Caco-2 (cell line): ENCODE measurements around the gene APOL4. TPM values are rescaled to one million over a fixed set of nuclear protein-coding genes. Genes with fewer than 3 reads are reported as not detected.

Source experiments
- BruUV-seq: library from RNA; stranded (reverse); fragments of 400-500 nt; replicated peaks from 2 replicates; lab custom pipeline; 2021; lab: Mats Ljungman, UMichigan
- CTCF ChIA-PET: fragments of 300-600 bp; sonication (Branson Sonifier 250); formaldehyde crosslinking; loops from one replicate; lab custom pipeline; 2022; ENCODE audit warnings: antibody characterized with exemption; lab: Charles Lee
- POLR2A ChIA-PET: fragments of 300-600 bp; sonication (Branson Sonifier 250); formaldehyde crosslinking; loops from one replicate; lab custom pipeline; 2022; ENCODE audit warnings: antibody characterized with exemption; lab: Charles Lee
- DNase-seq, 2 experiments: peaks; one replicate each; pipeline versions ENCODE4 v3.0.0 to v3.0.0-alpha.2; 2020 to 2022
- H3K27me3 ChIP-seq: replicated peaks from 2 replicates; pipeline ENCODE4 v1.6.0; 2011; ENCODE audit warnings: low read length; ENCODE audit not compliant: control insufficient read depth, insufficient read depth
- H3K36me3 ChIP-seq: 2 replicates; pipeline ENCODE4 v1.5.1; 2011; ENCODE audit warnings: low read length; ENCODE audit not compliant: control insufficient read depth, insufficient read depth
- H3K4me1 ChIP-seq: fragments of 250-450 bp; sonication (Bioruptor Pico); 2 replicates; pipeline ENCODE4 v1.5.1; 2020; ENCODE audit warnings: mild to moderate bottlenecking
- H3K4me3 ChIP-seq: 2 replicates; pipeline ENCODE4 v1.5.1; 2011; ENCODE audit warnings: low read depth, mild to moderate bottlenecking, control low read depth, low read length
- H3K9me3 ChIP-seq: fragments of 250-450 bp; sonication (Bioruptor Pico); 2 replicates; pipeline ENCODE4 v1.5.1; 2020; ENCODE audit warnings: mild to moderate bottlenecking, moderate library complexity
- H3K27ac Mint-ChIP-seq: one replicate; pipeline ENCODE4 v1.8.0; 2022; ENCODE audit warnings: mixed read lengths; ENCODE audit not compliant: unreplicated experiment
- H3K27me3 Mint-ChIP-seq: one replicate; pipeline ENCODE4 v1.8.0; 2022; ENCODE audit warnings: mixed read lengths; ENCODE audit not compliant: insufficient read depth, unreplicated experiment
- H3K36me3 Mint-ChIP-seq: one replicate; pipeline ENCODE4 v1.8.0; 2022; ENCODE audit warnings: mild to moderate bottlenecking, mixed read lengths; ENCODE audit not compliant: insufficient read depth, unreplicated experiment
- H3K4me1 Mint-ChIP-seq: one replicate; pipeline ENCODE4 v1.8.0; 2022; ENCODE audit warnings: low read depth, mixed read lengths; ENCODE audit not compliant: unreplicated experiment
- H3K4me3 Mint-ChIP-seq: one replicate; pipeline ENCODE4 v1.8.0; 2022; ENCODE audit warnings: mild to moderate bottlenecking, moderate library complexity, mixed read lengths; ENCODE audit not compliant: unreplicated experiment
- H3K9me3 Mint-ChIP-seq: one replicate; pipeline ENCODE4 v1.8.0; 2022; ENCODE audit warnings: mixed read lengths; ENCODE audit not compliant: unreplicated experiment
- intact Hi-C: fragments of 100-400 bp; cut with micrococcal nuclease; formaldehyde crosslinking; loops from one replicate; pipeline ENCODE4 v1.10.0; 2022; ENCODE audit not compliant: unreplicated experiment
- total RNA-seq: library from RNA; stranded (reverse); gene quantifications from 2 replicates; pipeline ENCODE4 v1.2.3, GENCODE V29; 2022
- TF ChIP-seq, protein P1 (sequence below), 2 experiments: fragments of 200-600 bp in 1 of 2; IDR thresholded peaks; 1 replicate in 1 of 2; 2 replicates in 1 of 2; pipeline versions ENCODE4 v1.5.1 to v1.8.0; 2011 to 2022; ENCODE audit warnings: antibody characterized with exemption in 1 of 2, control low read depth in 1 of 2, inconsistent platforms in 1 of 2, low read depth in 1 of 2, low read length in 1 of 2, mild to moderate bottlenecking in 1 of 2, moderate library complexity in 1 of 2; ENCODE audit not compliant: insufficient read depth in 1 of 2, severe bottlenecking in 1 of 2, unreplicated experiment in 1 of 2

The APOL4 gene
- total RNA-seq, 1 experiment from 2014 or later = not detected

- Mint-ChIP-seq H3K4me3 (no peak overlapping the region), H3K4me1 (peaks cover 5% of the 10 kb centered on the region), H3K27ac (no peak overlapping the region), H3K36me3 (no peaks in the 10 kb centered on the region), H3K27me3 (no peaks in the 10 kb centered on the region), H3K9me3 (no peaks in the 10 kb centered on the region)
- CTCF ChIA-PET = no interaction called here
- no peaks in the 10 kb centered on the region for H3K4me1 ChIP-seq
- H3K9me3 ChIP-seq = peaks cover 3% of the 10 kb centered on the region; the same call in 1 of the 2 replicates
- POLR2A ChIA-PET = no interaction called here
- intact Hi-C loops = no loop called here
- DNase-seq = no peak
- no peaks in the 10 kb centered on the region for H3K36me3 ChIP-seq
- no peaks in the 10 kb centered on the region for H3K27me3 ChIP-seq
- no peak overlapping the region for H3K4me3 ChIP-seq
- TF ChIP-seq, protein P1, sequence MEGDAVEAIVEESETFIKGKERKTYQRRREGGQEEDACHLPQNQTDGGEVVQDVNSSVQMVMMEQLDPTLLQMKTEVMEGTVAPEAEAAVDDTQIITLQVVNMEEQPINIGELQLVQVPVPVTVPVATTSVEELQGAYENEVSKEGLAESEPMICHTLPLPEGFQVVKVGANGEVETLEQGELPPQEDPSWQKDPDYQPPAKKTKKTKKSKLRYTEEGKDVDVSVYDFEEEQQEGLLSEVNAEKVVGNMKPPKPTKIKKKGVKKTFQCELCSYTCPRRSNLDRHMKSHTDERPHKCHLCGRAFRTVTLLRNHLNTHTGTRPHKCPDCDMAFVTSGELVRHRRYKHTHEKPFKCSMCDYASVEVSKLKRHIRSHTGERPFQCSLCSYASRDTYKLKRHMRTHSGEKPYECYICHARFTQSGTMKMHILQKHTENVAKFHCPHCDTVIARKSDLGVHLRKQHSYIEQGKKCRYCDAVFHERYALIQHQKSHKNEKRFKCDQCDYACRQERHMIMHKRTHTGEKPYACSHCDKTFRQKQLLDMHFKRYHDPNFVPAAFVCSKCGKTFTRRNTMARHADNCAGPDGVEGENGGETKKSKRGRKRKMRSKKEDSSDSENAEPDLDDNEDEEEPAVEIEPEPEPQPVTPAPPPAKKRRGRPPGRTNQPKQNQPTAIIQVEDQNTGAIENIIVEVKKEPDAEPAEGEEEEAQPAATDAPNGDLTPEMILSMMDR (IDR thresholded peaks at IDR 0.05; ENCODE audit: insufficient read depth in 1 of 2, low read depth in 1 of 2, low read length in 1 of 2, severe bottlenecking in 1 of 2, unreplicated experiment in 1 of 2) = no peak
- BruUV-seq = no TSS peak
Measured at GRCh38 chr22:36244522-36245391, 43.1 kb upstream of the APOL4 start.

DNA sequence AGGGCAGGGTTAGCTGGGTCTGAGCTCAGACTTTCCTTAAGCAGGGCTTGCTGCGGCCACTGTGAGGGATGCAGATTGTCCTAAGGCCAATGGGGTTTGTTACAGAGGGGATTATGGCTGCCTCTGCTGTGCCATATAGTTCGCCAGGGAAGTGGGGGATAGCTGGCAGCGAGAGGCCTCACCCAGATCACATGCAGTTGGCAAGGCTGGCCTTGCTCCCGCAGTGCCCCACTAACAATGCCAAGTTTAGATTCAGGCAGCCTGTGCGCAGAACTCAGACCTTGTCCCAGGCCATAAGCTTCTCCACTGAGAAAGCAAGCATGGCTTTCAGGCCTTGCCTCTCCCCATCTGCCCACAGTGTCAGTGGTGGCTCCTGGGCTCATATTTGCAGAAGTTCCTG, 42.4 kb upstream of the APOL4 start:
- Histone ChIP-seq H3K4me1 (no peaks in the 10 kb centered on the region), H3K9me3 (peaks cover 3% of the 10 kb centered on the region; the same call in 1 of the 2 replicates), H3K27me3 (no peaks in the 10 kb centered on the region), H3K4me3 (no peak overlapping the region), H3K36me3 (no peaks in the 10 kb centered on the region)
- no TSS peak for BruUV-seq
- ChIA-PET CTCF (interaction anchor here (1.1 kb wide), 1 partner anchor 40 kb away, joined by 3 read pairs; no protein-coding TSS in a partner anchor), POLR2A (no interaction called here)
- Mint-ChIP-seq H3K36me3 (no peaks in the 10 kb centered on the region), H3K4me1 (peaks cover 12% of the 10 kb centered on the region), H3K4me3 (no peak overlapping the region), H3K27me3 (no peaks in the 10 kb centered on the region), H3K27ac (no peak overlapping the region), H3K9me3 (no peaks in the 10 kb centered on the region)
- intact Hi-C loops = no loop called here
- TF ChIP-seq, protein P1 (IDR thresholded peaks at IDR 0.05; ENCODE audit: insufficient read depth in 1 of 2, low read depth in 1 of 2, low read length in 1 of 2, severe bottlenecking in 1 of 2, unreplicated experiment in 1 of 2) = no peak
- DNase-seq = no peak

DNA sequence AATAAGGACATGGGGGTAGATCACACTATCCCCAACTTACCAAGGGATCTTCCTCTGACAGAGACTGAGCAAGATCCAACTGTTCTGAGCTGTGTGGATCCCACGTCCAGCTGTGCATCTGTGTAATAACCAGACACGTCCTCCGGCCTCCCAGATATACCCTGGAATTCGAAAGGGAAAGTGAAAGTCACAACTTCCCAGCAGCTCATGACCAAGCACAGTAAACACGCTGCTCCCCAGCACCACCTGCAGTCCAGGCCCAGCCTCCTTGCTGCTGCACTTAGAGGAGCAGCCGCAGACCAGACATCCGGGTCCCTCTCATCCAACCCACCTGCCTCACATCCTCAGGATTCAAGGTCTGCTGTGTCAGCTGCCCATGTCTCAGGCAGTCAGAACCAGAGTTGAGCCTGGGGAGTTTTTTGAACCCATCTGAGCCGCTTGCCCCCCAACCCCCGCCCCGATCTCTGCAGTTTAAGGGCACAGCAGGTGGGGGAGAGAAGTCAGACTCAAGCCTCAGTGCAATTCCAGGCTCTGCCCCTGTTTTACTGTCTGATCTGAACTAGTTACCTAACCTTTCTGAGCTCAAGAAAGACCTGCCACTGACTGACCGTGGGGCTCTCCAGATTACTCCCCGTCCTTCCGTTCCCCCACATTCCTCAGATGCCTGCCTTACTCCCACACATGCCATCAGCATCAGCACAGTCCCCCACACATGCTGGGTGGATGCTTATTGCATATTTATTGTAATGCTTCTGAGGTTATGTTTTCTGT, 38.0 kb upstream of the APOL4 start, which contains the start of gene APOL2:
APOL2 (minus strand) TSS at position 127 of the 771 bp plus-strand sequence. CDS start 6,365 bp downstream, outside the sequence.
- Histone ChIP-seq H3K36me3 (no peaks in the 10 kb centered on the region), H3K27me3 (no peaks in the 10 kb centered on the region), H3K9me3 (peaks cover 3% of the 10 kb centered on the region; the same call in 1 of the 2 replicates), H3K4me1 (no peaks in the 10 kb centered on the region), H3K4me3 (peak within 1 kb of the TSS; percentile 39)
- POLR2A ChIA-PET = no interaction called here
- TF ChIP-seq, protein P1 (IDR thresholded peaks at IDR 0.05; ENCODE audit: insufficient read depth in 1 of 2, low read depth in 1 of 2, low read length in 1 of 2, severe bottlenecking in 1 of 2, unreplicated experiment in 1 of 2) = peak; percentile 46 to 71
- H3K36me3 Mint-ChIP-seq = no peaks in the 10 kb centered on the region
- H3K27me3 Mint-ChIP-seq = no peaks in the 10 kb centered on the region
- intact Hi-C loops = no loop called here
- no TSS peak for BruUV-seq
- CTCF ChIA-PET = interaction anchor here (0.6 to 1.8 kb wide), 17 partner anchors 11 to 290 kb away, joined by 3 to 13 read pairs (median 3); partner anchors contain the start of gene EIF3D
- H3K4me3 Mint-ChIP-seq = peak within 1 kb of the TSS; percentile 89
- H3K9me3 Mint-ChIP-seq = no peaks in the 10 kb centered on the region
- DNase-seq = peak; percentile 87 to 92
- H3K4me1 Mint-ChIP-seq = peaks cover 14% of the 10 kb centered on the region
- H3K27ac Mint-ChIP-seq = peak within 1 kb of the TSS; percentile 86
